Heart left ventricle (tissue), 13 donors: ENCODE measurements around the gene FAAP100.

ENCODE experiments used
- CTCF ChIP-seq, 12 donors: fragments of 200-600 bp; sonication (generic) in 4 of 12; IDR thresholded peaks; one replicate each; pipeline versions ENCODE4 v1.5.0 to v1.8.0; 2018 to 2022; ENCODE audit warnings: antibody characterized with exemption in 12 of 12, mild to moderate bottlenecking in 5 of 12
- POLR2A ChIP-seq, 2 donors: fragments of 450-650 bp; IDR thresholded peaks; one replicate each; pipeline ENCODE4 v1.6.1; 2017; ENCODE audit warnings: antibody characterized with exemption in 2 of 2, mild to moderate bottlenecking in 2 of 2, moderate library complexity in 2 of 2
- donor health status: ischemic (EF 13 %, LVEDD 7.1; RV severe dilation, severe dysfunction).
- donor health status: DM: no; HTN: yes; CAD: no.
- donor health status: DM: no; HTN: no; CAD: no.
- donor health status: ischemic (EF 25% LVEDD 6.9; RV normal size, moderate dysfunction).
- donor health status: ischemic (EF 25% LVEDD 5.7; RV mildly dilated, moderate dysfunction).
- donor health status: ischemic (EF 35%, LVEDD 5.7; RV mildly dilated, moderate dysfunction).
- donor health status: nonischemic (EF 11% LVEDD 7.7; RV severe dilation, severe dysfunction).
- donor health status: DM: yes; HTN: yes; CAD: no.
- donor health status: PGD.
- donor health status: ischemic (EF 29% LVEDD 5.4; RV normal size, mild dysfunction).
- donor health status: nonischemic (EF 23%, LVEDD 6.1; RV moderate dilation, normal function).

- TF ChIP-seq CTCF (IDR thresholded peaks at IDR 0.05) (peak in 1 of 12 donors; percentile 11), POLR2A (IDR thresholded peaks at IDR 0.05) (no peak)
These were observed 964 bp upstream of the FAAP100 start for GRCh38 chr17:81553018-81553615.
